AG20443 (cell line): ENCODE measurements around the gene PSRC1.
"Not testable (repeated sequence)": the region's sequence is repeated elsewhere in the genome, so short reads cannot be mapped to it uniquely, and the experiment has no call there.

ENCODE experiments used
- DNase-seq: peaks from one replicate; pipeline ENCODE4 v3.0.0; 2012; ENCODE audit warnings: low spot score, mixed read lengths

The PSRC1 gene

DNA sequence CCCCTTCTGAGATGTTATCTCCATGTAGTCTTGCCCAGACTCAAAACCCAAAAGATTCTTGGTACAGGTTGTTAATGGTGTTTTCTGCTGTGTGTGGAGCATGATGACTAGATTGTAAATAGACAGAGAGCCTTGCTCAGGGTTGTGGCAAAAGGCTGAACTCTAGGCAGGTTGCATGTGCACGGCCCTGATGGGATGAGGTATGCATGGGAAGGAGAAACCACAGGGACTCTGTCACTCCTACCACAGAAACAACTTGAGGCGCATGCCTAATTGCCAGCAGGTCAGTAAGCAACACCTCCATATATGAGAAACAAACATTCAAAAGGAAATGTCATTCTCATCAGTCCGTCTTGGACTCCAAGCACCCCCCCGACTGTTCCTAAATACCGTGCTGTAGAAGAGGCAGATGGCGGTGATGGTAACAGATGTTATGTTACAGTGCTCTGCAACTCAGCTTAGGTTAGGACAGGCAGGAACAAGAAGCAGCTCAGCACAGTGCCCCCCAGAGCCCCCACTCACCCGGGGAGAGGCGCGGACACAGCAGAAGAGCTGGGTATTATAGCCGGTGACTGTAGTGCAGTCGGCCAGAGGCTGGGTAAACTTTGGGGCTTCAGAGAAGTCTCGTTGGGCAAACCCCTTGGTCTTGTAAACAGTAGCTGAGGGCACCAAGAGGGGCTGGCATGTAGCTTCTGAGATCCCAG, 12.9 kb upstream of the PSRC1 start:
- no peak for DNase-seq

DNA sequence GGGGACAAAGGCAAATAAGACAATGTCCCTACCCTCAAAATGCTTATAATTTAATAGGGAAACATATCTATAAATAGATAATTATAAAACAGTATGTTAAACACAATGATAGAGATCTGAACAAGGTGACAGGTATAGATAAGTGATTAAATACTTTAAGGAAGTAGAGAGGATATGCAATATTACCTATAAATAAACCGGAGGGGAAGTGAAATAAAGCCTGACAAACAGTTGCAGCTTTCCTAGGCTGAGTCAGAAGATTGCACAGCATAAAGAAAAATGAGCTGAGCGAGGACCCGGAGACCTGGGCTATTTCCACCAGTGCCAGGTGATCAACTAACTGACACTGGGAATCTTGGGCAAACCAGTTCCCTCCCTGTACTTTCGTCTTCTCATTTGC, 11.5 kb upstream of the PSRC1 start:
- DNase-seq = no peak

DNA sequence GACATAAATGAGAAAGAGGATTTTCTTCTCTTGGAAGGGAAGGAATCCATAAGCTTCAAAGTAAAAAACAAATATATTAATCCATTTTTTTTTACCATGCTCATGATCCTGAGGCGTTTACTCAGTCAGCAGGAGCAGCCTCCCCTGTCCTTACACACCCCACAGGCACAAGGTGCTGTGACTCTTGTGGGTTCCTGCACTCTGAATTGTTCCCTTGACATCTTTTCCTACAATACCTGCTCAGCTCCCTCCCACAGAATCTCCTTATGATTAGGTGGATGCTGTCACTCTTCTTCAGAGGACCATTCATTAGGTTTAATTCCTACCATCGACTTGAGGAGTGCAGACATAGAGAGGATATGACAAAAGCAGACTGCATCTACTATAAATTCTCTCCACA, 10.1 kb upstream of the PSRC1 start:
- DNase-seq = no peak

DNA sequence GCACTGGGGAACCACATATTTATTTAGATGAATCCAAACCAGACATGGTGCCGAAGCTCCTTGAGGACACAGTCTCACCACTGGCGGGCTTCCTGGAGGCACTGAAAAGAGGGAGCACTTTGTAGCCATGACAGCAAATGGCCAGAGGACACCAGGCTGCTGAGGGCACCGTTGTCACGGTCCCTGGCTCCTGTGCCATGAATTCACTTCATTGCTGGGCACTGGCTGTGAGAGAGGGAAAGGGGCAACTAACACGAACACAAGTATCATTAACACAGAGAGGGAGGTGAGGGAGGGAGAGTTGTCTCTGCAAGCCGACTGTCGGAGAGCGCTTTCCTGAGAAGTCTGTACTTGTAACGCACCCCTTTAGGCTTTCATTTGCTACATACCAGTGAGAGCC, 9.4 kb upstream of the PSRC1 start:
- no peak for DNase-seq

DNA sequence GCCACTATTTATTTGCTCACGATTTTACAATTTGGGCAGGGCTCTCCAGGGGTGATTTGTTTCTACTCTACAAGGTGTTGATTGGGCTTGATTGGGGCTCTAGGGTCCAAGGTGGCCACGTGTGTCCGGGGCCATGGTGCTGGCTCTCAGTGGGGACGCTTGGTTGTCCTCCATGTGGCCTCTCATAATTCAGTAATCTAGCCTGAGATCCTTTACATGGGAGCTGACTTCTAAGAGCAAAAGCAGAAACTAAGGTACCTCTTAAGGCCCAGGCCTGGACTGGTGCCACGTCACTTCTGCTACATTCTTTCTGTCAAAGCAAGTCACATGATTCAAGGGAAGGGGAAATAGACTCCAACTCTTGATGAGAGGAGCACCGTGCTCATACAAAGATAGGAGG, 8.1 kb upstream of the PSRC1 start:
- DNase-seq = no peak

DNA sequence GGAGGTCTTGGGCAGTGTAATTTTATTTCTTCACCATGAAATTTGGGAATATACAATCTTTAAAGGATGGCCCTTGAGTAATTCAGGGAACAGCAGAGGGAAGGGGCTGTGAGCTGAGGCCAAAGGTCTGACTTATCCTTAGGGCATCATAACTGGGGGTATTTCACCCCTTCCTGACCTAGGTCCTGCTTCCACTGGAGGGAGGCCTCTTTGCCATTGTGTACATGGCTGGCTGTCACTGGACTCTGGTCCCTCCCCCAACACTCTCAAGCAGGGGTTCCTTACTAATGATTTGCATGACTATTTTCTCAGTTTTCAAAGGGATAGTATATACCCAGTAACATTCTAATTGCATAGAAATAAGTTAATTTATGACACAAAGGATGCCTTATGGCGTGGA, 7.2 kb upstream of the PSRC1 start:
- no peak for DNase-seq

DNA sequence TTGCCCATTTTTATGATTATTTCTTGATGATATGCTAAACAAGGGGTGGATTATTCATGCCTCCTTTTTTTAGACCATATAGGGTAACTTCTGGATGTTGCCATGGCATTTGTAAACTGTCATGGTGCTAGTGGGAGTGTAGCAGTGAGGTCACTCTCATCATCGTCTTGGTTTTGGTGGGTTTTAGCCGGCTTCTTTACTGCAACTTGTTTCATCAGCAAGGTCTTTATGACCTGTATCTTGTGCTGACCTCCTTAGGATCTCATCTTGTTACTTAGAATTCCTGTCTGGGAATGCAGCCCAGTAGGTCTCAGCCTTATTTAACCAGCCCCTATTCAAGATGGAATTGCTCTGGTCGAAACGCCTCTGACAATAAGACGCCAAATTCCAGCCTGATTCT, 3.8 kb upstream of the PSRC1 start:
- not testable (repeated sequence) for DNase-seq

DNA sequence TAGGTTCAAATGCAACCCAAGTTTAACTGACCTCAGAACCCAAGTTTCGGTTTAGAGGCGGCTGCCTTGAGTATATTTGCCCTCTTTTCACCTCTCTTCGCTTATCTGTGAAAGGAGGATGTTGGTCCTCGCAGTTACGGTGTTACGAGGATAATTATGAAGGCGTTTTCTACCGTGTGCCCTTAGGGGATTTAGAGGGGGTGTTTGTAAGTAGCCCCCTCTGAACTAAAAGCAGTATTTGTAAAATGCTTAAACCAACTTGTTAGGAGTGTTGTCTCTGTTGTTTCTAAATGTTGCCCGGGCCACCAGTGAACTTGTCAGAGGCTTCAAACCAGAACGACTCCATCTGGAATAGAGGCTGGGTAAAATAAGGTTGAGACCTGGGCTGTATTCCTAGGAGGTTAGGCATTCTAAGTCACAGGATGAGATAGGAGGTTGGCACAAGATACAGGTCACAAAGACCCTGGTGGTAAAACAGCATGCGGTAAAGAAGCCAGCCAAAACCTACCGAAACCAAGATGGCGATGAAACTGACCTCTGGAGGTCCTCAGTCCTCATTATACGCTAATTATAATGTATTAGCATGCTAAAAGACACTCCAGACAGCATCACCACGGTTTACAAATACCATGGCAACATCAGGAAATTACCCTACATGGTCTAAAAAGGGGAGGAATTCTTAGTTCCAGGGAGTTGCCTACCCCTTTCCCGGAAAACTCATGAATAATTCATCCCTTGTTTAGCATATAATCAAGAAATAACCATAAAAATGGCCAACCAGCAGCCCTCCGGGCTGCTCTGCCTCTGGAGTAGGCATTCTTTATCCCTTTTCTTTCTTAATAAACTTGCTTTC, 1.0 kb upstream of the PSRC1 start:
- DNase-seq = no peak

DNA sequence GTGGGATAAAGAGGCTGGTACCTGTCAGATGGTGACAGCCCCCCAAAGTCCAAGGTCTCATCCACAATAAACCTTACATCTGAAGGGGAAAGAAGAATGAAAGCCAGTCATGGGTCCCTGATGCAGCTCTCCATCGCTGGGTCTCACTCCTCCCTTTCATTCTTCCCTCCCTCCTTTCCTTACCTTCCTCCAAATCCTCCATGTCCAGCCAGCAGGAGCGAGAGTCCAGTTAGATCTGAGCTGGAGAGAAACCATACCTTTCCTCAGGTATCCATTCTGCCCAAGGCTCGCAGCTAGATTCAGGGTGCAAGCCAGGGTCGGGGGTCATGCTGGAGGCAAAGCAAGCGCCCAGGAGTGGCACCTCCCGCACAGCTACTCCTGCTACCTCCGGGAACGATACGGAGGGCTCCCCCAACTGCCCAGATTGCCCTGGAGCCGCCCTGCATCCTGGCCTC, 421 bp downstream of the PSRC1 start:
- no peak for DNase-seq

DNA sequence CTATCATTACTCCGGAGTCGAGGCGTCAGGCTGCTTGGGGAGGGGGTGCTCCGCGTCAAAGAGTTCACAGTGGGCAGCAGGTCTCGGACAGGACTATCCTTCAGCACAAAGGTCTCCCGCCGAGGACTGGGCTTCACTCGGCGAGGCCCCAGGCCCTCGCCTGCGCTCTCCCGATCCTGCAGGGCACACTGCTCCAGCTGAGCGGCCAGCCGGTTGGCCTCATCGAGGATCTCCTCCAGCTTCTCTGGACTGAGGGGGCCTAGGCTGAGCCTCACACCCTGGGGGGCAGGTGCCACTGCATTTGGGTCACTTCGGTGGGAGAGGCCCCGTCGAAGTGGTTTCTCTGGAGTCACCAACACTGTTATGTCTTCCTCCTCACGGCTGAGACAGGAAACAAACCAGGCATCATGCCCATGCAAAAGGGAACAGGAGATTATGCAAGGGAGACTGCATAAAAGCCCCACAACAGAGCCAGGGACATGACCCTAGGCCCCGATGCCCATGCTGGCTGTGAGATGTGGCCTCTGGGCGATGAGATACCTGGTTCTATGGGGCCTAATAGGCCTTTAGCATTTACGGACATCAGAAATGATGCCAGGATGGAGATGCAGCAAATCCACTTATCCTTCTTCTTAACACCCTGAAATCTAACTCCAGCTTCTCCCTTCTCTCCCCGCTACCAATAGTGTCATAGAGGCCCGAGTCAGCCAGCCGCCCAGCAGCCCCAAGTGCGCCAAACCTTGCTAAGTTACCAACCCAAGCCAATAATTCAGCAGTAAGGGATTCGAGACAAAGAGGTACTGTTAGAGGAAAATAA, 1.1 kb downstream of the PSRC1 start:
- no peak for DNase-seq

DNA sequence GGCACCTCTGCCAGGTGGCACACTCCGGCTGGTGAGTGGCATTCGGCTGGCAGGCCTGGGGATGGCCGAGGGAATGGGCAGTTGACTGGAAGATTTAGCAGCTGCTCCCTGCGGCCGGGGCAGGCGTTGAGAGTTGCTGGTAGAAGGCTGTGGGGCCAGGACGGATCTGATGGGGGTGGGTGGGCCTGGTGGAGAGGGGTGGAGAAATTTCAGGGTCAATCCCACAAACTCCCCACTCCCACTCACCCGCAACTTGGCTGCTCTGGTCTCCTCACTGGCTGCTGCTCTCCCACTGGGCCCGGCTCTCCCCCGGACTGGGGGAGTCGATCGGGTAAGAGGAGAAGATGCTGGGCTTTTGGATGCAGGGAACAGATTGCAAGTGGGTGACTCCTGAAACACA, 2.1 kb downstream of the PSRC1 start:
- DNase-seq = no peak

DNA sequence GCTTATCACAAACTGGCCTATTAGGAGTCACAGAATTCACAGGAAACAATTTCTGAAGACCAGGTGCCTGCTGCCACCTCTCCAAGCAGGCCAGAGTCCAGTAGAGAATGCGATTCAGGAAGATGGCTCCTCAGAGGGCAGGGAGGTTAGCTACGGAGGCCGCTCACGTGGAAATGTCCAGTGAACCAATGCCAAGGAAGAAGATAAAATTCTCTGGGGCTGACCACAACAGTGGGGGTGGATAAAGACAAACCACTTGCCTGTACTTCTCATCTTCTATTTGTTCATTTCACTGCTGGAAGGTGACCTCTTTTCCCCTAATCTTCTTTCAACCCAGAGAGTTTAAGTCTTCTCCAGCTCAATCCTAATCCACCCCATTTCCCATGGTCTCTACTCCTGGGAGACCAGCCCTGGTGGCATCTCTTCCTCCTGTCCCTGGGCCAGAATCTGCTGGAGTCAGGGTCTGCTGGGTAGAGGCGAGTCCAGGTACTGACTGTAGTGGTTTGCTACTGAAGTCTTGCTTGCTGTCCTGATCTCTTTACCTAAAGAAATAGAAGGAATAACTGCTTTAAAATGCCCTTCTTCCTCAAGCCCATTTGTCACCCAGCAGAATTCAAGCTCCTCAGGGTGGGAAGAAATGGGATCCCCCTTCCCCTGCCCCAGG, 3.2 kb downstream of the PSRC1 start:
- DNase-seq = no peak

DNA sequence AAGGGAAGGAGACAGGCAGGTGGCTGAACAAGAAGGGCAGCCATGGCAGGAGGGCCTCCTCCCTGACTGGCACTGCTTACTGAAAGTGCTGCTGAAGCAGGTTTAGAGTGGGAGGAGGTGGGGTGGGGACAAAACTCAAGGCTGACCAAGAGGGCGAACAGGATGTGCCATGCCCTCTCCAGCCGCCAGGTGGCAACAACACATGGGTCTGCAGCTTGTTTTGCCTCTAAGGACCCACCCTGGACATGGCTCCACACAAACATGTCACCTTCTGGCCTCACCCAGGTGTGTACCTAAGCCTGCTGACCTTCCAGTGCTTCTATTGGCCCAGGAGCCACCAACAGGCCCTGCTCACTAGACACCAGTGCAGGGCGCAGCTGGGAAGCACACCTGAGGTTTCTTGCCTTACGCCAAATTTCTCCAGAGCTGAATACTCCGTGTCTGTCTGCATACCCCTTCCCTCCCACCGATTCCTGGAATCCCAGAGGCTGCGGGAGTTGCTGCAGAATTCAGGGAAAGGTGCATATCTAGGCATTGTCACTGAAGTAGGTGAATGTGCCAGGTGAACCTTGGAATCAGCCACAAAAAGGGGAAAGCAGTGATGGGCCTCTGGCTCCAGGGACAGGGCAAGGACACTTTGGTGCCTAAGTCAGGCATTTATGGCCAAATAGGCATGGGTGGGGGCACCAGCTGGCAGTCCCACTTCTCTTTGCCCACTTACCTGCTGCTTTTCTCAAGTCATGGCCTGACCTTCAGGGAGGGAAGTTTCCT, 5.3 kb downstream of the PSRC1 start:
- DNase-seq = peak; percentile 84

DNA sequence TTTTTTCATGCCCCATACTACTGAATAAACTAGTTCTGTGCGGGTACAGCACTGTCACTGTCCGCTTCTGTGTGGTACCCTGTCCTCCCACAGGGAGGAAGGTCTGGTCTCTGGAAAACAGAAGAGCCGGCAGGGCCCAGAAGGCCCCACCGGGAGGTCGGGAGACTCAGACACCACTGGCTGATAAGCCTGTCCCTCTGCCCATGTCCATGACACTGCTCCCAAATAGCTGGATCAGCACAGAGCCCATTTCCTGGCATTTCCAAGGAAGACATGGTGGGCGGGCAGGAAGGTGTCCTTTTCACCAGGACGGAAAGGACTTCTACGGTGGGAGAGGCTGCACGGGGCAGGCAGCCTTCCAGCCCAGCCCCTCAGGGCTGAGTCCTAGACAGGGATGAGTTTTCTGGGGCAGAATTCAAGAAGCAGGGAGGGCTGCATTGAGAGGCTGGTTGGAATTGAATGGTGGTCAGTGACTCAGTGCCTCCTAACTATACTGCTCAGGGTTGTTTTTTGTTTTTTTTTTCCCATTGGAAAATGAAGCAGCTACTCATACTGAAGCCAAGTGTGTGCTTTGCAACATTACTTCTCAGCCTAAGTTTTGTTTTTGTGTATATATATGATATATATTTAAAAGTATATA, 7.1 kb downstream of the PSRC1 start:
- peak; percentile 51 for DNase-seq

DNA sequence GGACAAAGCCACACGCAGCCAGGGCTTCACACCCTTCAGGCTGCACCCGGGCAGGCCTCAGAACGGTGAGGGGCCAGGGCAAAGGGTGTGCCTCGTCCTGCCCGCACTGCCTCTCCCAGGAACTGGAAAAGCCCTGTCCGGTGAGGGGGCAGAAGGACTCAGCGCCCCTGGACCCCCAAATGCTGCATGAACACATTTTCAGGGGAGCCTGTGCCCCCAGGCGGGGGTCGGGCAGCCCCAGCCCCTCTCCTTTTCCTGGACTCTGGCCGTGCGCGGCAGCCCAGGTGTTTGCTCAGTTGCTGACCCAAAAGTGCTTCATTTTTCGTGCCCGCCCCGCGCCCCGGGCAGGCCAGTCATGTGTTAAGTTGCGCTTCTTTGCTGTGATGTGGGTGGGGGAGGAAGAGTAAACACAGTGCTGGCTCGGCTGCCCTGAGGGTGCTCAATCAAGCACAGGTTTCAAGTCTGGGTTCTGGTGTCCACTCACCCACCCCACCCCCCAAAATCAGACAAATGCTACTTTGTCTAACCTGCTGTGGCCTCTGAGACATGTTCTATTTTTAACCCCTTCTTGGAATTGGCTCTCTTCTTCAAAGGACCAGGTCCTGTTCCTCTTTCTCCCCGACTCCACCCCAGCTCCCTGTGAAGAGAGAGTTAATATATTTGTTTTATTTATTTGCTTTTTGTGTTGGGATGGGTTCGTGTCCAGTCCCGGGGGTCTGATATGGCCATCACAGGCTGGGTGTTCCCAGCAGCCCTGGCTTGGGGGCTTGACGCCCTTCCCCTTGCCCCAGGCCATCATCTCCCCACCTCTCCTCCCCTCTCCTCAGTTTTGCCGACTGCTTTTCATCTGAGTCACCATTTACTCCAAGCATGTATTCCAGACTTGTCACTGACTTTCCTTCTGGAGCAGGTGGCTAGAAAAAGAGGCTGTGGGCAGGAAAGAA, 8.1 kb downstream of the PSRC1 start:
- DNase-seq = no peak

DNA sequence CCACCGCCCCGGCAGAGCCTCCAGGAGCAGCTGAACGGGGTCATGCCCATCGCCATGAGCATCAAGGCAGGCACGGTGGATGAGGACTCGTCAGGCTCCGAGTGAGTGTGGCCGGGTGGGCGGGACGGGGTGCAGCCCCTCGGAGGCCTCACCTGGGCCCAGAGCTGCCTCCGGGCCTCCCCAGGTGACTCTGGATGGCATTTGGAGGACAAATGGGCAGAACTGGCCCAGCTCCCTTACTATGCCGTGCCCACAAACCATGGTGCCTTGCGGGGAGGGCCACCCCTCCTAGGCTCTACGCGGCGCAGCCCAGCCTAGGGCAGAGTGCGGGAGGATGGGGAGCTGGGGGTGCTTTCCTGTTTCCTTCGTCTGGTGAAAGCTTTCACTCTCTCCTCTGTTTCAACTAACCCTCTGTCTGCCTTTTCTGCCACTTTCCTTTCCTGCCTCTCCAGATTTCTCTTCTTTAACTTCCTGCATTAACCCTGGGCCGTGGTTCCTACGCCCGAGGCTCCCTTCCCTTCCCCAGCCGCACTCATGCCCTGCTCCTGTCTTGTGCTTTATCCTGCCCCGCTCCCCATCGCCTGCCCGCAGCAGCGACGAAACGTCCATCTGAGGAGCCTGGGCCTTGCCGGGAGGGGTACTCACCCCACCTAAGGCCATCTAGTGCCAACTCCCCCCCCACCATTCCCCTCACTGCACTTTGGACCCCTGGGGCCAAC, 9.2 kb downstream of the PSRC1 start:
- no peak for DNase-seq

DNA sequence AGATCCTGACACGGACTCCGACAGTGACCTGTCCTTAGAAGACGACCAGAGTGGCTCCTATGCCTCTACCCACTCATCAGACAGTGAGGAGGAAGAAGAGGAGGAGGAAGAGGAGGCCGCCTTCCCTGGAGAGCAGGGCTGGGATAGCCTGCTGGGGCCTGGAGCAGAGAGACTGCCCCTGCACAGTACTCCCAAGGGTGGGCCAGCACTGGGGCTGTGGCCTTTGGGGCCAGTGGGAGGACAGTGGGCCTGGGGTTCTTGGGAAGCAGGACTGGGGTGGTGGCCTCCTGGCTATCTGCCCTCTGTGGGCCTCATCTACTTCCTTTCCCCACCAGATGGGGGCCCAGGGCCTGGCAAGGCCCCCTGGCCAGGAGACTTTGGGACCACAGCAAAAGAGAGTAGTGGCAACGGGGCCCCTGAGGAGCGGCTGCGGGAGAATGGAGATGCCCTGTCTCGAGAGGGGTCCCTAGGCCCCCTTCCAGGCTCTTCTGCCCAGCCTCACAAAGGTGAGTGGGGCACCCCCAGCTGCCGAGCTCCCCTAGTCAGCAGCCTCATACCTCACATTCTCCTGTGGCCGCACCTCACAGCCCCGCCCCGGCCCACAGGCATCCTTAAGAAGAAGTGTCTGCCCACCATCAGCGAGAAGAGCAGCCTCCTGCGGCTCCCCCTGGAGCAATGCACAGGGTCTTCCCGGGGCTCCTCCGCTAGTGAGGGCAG, 10.0 kb downstream of the PSRC1 start:
- no peak for DNase-seq
